Measurements from ENCODE around the gene MBLAC1.
A peak's percentile ranks its signal among the peaks of the same experiment; 100 is the strongest.
"Not testable (repeated sequence)": the region's sequence is repeated elsewhere in the genome, so short reads cannot be mapped to it uniquely, and the experiment has no call there.

The MBLAC1 gene

DNA sequence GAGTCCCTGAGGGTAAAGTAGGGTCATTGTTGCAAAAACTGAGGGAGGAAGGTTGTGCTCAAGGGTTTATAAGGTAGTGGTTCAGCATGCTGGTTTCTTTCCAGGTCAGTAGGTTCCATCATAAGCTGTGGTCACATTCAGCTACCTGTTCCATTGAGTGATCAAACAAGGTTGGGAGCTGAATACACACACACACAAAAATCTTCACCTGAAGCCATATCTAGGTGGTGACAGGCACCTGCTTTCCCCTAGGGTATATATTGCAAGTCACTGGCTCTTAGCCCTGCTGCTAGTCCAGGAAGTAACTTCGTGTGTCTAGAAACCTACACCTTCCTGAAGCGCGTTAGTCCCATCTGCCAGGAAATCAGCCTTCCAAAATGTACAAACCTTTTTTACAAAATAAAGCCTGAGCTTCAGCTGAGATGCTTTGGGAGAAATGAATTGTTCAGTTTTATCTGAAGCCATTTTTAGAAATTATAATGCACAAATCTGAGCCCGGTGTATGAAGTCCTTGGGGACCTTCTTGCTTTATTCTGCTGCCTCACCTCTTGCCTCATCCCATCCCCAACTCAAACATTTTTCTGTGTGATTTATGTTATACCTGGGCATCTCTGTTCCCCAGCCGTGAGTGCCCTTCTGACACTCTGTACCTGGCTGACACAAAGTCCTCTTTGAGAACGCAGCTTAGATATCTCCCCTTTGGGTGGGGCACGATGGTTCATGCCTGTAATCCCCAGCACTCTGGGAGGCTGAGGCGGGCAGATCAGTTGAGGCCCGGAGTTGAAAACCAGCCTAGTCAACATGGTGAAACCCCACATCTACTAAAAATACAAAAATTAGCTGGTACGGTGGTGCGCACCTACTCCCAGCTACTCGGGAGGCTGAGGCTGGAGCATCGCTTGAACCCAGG is 11.3 kb downstream of the MBLAC1 start:
- Histone ChIP-seq H3K9me2 (ENCODE audit: low read depth, low read length) (no peaks in the 10 kb centered on the region), H3K36me3 (ENCODE audit: insufficient read depth, low read length) (no peaks in the 10 kb centered on the region), H3K4me2 (ENCODE audit: low read length) (peak overlapping the region; percentile 46)

DNA sequence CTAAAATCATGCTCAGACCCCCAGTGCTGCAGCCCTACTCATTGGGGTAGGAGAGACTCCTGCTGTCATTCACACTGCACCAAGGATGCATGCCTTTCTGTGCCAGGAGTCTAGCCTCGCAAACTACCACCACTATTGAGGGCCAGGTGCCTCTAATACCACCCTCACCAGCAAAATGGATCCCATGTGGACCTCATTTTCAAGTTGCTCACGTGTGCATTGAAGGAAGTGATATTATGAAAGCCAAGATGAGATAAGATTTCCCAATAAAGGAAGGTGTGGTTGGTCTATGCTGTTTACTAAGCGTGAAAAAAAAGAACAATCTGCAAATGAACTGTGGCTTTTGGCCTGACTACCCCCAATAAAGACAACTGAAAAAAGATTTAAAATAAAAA is 14.8 kb downstream of the MBLAC1 start:
- no peak overlapping the region for H2AFZ ChIP-seq (ENCODE audit: low read length)
- H3K36me3 ChIP-seq (ENCODE audit: insufficient read depth, low read length): no peaks in the 10 kb centered on the region
- H3K9me3 ChIP-seq (ENCODE audit: low read length): no peaks in the 10 kb centered on the region
- H3K9ac ChIP-seq (ENCODE audit: low read length): no peak overlapping the region
- no peaks in the 10 kb centered on the region for H3K9me2 ChIP-seq (ENCODE audit: low read depth, low read length)
- no peaks in the 10 kb centered on the region for H3F3A ChIP-seq (ENCODE audit: insufficient read depth, low read length)
- H3K27ac ChIP-seq (ENCODE audit: low read depth, low read length, poor library complexity, severe bottlenecking): no peak overlapping the region
- peaks cover 16% of the 10 kb centered on the region for H3K4me1 ChIP-seq (ENCODE audit: insufficient read depth, low read length, severe bottlenecking)
- no peaks in the 10 kb centered on the region for H3K79me2 ChIP-seq (ENCODE audit: insufficient read depth, low read length)
- no peak overlapping the region for H3K4me3 ChIP-seq (ENCODE audit: low read depth, low read length, poor library complexity, severe bottlenecking)
- H4K20me1 ChIP-seq (ENCODE audit: insufficient read depth, low read length): no peaks in the 10 kb centered on the region
- TF ChIP-seq, protein P1, sequence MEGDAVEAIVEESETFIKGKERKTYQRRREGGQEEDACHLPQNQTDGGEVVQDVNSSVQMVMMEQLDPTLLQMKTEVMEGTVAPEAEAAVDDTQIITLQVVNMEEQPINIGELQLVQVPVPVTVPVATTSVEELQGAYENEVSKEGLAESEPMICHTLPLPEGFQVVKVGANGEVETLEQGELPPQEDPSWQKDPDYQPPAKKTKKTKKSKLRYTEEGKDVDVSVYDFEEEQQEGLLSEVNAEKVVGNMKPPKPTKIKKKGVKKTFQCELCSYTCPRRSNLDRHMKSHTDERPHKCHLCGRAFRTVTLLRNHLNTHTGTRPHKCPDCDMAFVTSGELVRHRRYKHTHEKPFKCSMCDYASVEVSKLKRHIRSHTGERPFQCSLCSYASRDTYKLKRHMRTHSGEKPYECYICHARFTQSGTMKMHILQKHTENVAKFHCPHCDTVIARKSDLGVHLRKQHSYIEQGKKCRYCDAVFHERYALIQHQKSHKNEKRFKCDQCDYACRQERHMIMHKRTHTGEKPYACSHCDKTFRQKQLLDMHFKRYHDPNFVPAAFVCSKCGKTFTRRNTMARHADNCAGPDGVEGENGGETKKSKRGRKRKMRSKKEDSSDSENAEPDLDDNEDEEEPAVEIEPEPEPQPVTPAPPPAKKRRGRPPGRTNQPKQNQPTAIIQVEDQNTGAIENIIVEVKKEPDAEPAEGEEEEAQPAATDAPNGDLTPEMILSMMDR (IDR thresholded peaks at IDR 0.05; ENCODE audit: low read length): no peak
- no peak for TF ChIP-seq EZH2 (IDR thresholded peaks at IDR 0.05; ENCODE audit: borderline replicate concordance, low read length)
- H3K4me2 ChIP-seq (ENCODE audit: low read length): no peak overlapping the region
- no peaks in the 10 kb centered on the region for H3K27me3 ChIP-seq (ENCODE audit: insufficient read depth, low read length)

More for the DNA sequence above, 11.3 kb downstream of the MBLAC1 start:
- H3K9ac ChIP-seq (ENCODE audit: low read length): no peak overlapping the region; the same call in 1 of the 2 replicates
- no peaks in the 10 kb centered on the region for H3K79me2 ChIP-seq (ENCODE audit: insufficient read depth, low read length)
- peaks cover 16% of the 10 kb centered on the region for H3K4me1 ChIP-seq (ENCODE audit: insufficient read depth, low read length, severe bottlenecking)
- H3K27me3 ChIP-seq (ENCODE audit: insufficient read depth, low read length): no peaks in the 10 kb centered on the region
- no peak overlapping the region for H2AFZ ChIP-seq (ENCODE audit: low read length)
- H4K20me1 ChIP-seq (ENCODE audit: insufficient read depth, low read length): no peaks in the 10 kb centered on the region
- H3K4me3 ChIP-seq (ENCODE audit: low read depth, low read length, poor library complexity, severe bottlenecking): peak overlapping the region; percentile 7
- TF ChIP-seq, protein P1 (IDR thresholded peaks at IDR 0.05; ENCODE audit: low read length): no peak
- H3K27ac ChIP-seq (ENCODE audit: low read depth, low read length, poor library complexity, severe bottlenecking): peak overlapping the region; percentile 8
- H3F3A ChIP-seq (ENCODE audit: insufficient read depth, low read length): no peaks in the 10 kb centered on the region
- H3K9me3 ChIP-seq (ENCODE audit: low read length): no peaks in the 10 kb centered on the region

DNA sequence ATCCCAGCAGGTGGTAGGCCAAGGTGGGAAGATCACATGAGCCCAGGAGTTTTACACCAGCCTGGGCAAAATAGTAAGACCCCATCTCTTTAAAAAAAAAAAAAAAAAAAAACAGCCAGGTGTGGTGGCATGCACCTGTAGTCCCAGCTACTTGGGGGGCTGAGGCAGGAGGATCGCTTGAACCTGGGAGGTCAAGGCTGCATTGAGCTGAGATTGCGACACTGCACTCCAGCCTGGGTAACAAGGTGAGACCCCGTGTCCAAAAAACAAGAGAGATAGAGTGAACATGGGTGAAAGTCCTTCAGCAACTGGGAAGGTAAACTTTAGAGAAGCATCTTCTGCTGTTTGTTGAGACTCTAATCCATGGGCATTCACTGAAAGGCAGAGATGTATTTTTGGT is 15.7 kb downstream of the MBLAC1 start:
- Histone ChIP-seq H3K36me3 (ENCODE audit: insufficient read depth, low read length) (no peaks in the 10 kb centered on the region), H3K9me2 (ENCODE audit: low read depth, low read length) (no peaks in the 10 kb centered on the region), H3K27ac (ENCODE audit: low read depth, low read length, poor library complexity, severe bottlenecking) (no peak overlapping the region), H3K79me2 (ENCODE audit: insufficient read depth, low read length) (no peaks in the 10 kb centered on the region), H2AFZ (ENCODE audit: low read length) (no peak overlapping the region), H4K20me1 (ENCODE audit: insufficient read depth, low read length) (no peaks in the 10 kb centered on the region), H3K9me3 (ENCODE audit: low read length) (no peaks in the 10 kb centered on the region), H3K4me1 (ENCODE audit: insufficient read depth, low read length, severe bottlenecking) (peaks cover 15% of the 10 kb centered on the region), H3K4me2 (ENCODE audit: low read length) (no peak overlapping the region), H3K9ac (ENCODE audit: low read length) (no peak overlapping the region), H3K27me3 (ENCODE audit: insufficient read depth, low read length) (no peaks in the 10 kb centered on the region), H3K4me3 (ENCODE audit: low read depth, low read length, poor library complexity, severe bottlenecking) (no peak overlapping the region), H3F3A (ENCODE audit: insufficient read depth, low read length) (no peaks in the 10 kb centered on the region)
- no peak for TF ChIP-seq EZH2 (IDR thresholded peaks at IDR 0.05; ENCODE audit: borderline replicate concordance, low read length)
- TF ChIP-seq, protein P1 (IDR thresholded peaks at IDR 0.05; ENCODE audit: low read length): no peak

DNA sequence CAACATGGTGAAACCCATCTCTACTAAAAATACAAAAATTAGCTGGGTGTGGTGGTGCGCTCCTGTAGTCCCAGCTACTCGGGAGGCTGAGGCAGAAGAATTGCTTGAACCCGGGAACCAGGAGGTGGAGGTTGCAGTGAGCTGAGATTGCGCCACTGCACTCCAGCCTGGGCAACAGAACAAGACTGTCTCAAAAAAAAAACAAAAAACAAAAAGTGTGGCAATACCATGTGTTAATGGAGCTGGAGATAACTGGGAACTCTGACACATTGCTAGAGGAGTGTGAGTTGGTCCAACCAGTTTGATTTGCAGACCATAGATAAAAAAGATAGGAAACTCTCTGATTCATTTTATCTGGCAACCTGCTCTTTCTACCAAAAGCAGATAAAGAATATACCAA is 19.6 kb downstream of the MBLAC1 start:
- not testable (repeated sequence) for H3F3A ChIP-seq (ENCODE audit: insufficient read depth, low read length); H3K36me3 ChIP-seq (ENCODE audit: insufficient read depth, low read length); H3K9me2 ChIP-seq (ENCODE audit: low read depth, low read length); H3K27me3 ChIP-seq (ENCODE audit: insufficient read depth, low read length); H3K4me2 ChIP-seq (ENCODE audit: low read length); H3K4me3 ChIP-seq (ENCODE audit: low read depth, low read length, poor library complexity, severe bottlenecking); H2AFZ ChIP-seq (ENCODE audit: low read length); H3K27ac ChIP-seq (ENCODE audit: low read depth, low read length, poor library complexity, severe bottlenecking); H4K20me1 ChIP-seq (ENCODE audit: insufficient read depth, low read length); H3K9me3 ChIP-seq (ENCODE audit: low read length); H3K9ac ChIP-seq (ENCODE audit: low read length)
- peaks cover 23% of the 10 kb centered on the region for H3K4me1 ChIP-seq (ENCODE audit: insufficient read depth, low read length, severe bottlenecking)
- H3K79me2 ChIP-seq (ENCODE audit: insufficient read depth, low read length): peaks cover 11% of the 10 kb centered on the region
